Dedifferentiated amniotic fluid mesenchymal stem cell (primary cell): ENCODE results near the gene SQSTM1.
"Not testable (repeated sequence)": the region's sequence is repeated elsewhere in the genome, so short reads cannot be mapped to it uniquely, and the experiment has no call there.

Source experiments
- DNase-seq: peaks from one replicate; pipeline ENCODE4 v3.0.0-alpha.2; 2016; ENCODE audit errors: extremely low spot score

The SQSTM1 gene

GRCh38 chr5:179820483-179821297 lies at the start of gene SQSTM1:
Gene SQSTM1, plus strand, starts transcription at chr5:179820905. Its CDS starts 32 bp downstream, at chr5:179820937.
- peak; percentile 58 for DNase-seq

GRCh38 chr5:179771311-179771895 lies 49.3 kb upstream of the SQSTM1 start:
- no peak for DNase-seq

GRCh38 chr5:179772351-179772750 lies 48.4 kb upstream of the SQSTM1 start:
- no peak for DNase-seq

- DNase-seq: no peak
Observed at GRCh38 chr5:179773686-179774040, 47.0 kb upstream of the SQSTM1 start.

- DNase-seq: no peak
Observed at GRCh38 chr5:179774442-179774841, 46.3 kb upstream of the SQSTM1 start.

GRCh38 chr5:179776411-179776938 lies 44.2 kb upstream of the SQSTM1 start:
- DNase-seq: no peak

- DNase-seq: no peak
Observed at GRCh38 chr5:179777456-179777855, 43.2 kb upstream of the SQSTM1 start.

- no peak for DNase-seq
Observed at GRCh38 chr5:179777909-179778308, 42.8 kb upstream of the SQSTM1 start.

GRCh38 chr5:179778591-179778990 lies 42.1 kb upstream of the SQSTM1 start:
- no peak for DNase-seq

- no peak for DNase-seq
Observed at GRCh38 chr5:179779826-179780225, 40.9 kb upstream of the SQSTM1 start.

- no peak for DNase-seq
Observed at GRCh38 chr5:179780362-179780761, 40.3 kb upstream of the SQSTM1 start.

GRCh38 chr5:179781846-179782245 lies 38.9 kb upstream of the SQSTM1 start:
- no peak for DNase-seq

- no peak for DNase-seq
Observed at GRCh38 chr5:179783128-179783527, 37.6 kb upstream of the SQSTM1 start.

GRCh38 chr5:179786861-179787260 lies 33.8 kb upstream of the SQSTM1 start:
- no peak for DNase-seq

- no peak for DNase-seq
Observed at GRCh38 chr5:179788193-179788854, 32.4 kb upstream of the SQSTM1 start.

- DNase-seq: not testable (repeated sequence)
Observed at GRCh38 chr5:179789278-179789677, 31.4 kb upstream of the SQSTM1 start.

- DNase-seq: no peak
Observed at GRCh38 chr5:179791881-179792611, 28.7 kb upstream of the SQSTM1 start.

- DNase-seq: no peak
Observed at GRCh38 chr5:179792612-179793467, 27.9 kb upstream of the SQSTM1 start.

- DNase-seq: no peak
Observed at GRCh38 chr5:179793468-179794139, 27.1 kb upstream of the SQSTM1 start, which contains the start of gene LTC4S. Gene LTC4S, plus strand, starts transcription at chr5:179793986. Its CDS starts 95 bp downstream, at chr5:179794081.

GRCh38 chr5:179794171-179794570 lies 26.5 kb upstream of the SQSTM1 start:
- DNase-seq: no peak
